Activated T-helper 17 cell treated with anti-CD3 and anti-CD28 coated beads, Interleukin-2, amount 50 U/mL, for 72 hours (primary cell): Measurements from ENCODE around the gene AASS. TPM values are rescaled to one million over a fixed set of nuclear protein-coding genes. Genes with fewer than 3 reads are reported as not detected.

Experiments used
- ATAC-seq: fragments of 150-1000 bp; cut with Tn5 transposase; replicated peaks from 2 replicates; pipeline ENCODE4 v1.10.0; 2021; ENCODE audit warnings: mild to moderate bottlenecking, moderate library complexity
- H3K27ac Mint-ChIP-seq: one replicate; pipeline ENCODE4 v1.8.0; 2022; ENCODE audit warnings: mixed read lengths
- H3K27me3 Mint-ChIP-seq: one replicate; pipeline ENCODE4 v1.8.0; 2022; ENCODE audit warnings: mixed read lengths
- H3K36me3 Mint-ChIP-seq: one replicate; pipeline ENCODE4 v1.8.0; 2022; ENCODE audit warnings: low read depth, mild to moderate bottlenecking, mixed read lengths
- H3K4me1 Mint-ChIP-seq: one replicate; pipeline ENCODE4 v1.8.0; 2022; ENCODE audit warnings: mixed read lengths
- H3K4me3 Mint-ChIP-seq: one replicate; pipeline ENCODE4 v1.8.0; 2022; ENCODE audit warnings: mild to moderate bottlenecking, mixed read lengths
- H3K9me3 Mint-ChIP-seq: one replicate; pipeline ENCODE4 v1.8.0; 2022; ENCODE audit warnings: mixed read lengths
- total RNA-seq, 2 donors: library from RNA; stranded (reverse); gene quantifications; one replicate each; pipeline ENCODE4 v1.2.3, GENCODE V29; 2022

Gene AASS
- total RNA-seq, 2 donors from 2014 or later, result 2.2 to 4.4 TPM

DNA sequence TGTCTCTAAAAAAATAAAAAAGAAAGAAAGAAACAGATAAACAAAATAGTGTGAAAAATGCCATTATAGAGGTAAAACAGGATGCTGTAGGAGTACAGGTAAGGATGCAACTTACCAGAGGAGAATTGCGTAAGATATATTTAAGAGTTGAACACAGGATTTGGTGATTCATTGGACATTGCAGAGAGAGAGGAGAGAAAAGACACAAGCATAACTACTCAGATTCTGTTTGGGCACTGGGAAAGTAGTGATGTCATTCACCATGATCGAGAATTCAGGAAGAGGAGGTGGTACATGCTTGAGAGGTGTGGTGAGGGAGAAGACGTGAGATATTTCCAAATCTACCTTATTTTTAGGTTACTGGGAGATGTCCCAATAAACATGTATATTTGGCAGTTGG lies 97.6 kb downstream of the AASS start:
- peaks cover 3% of the 10 kb centered on the region for H3K27me3 Mint-ChIP-seq
- no peak overlapping the region for H3K27ac Mint-ChIP-seq
- no peaks in the 10 kb centered on the region for H3K9me3 Mint-ChIP-seq
- no peaks in the 10 kb centered on the region for H3K4me1 Mint-ChIP-seq
- H3K36me3 Mint-ChIP-seq, result no peaks in the 10 kb centered on the region
- H3K4me3 Mint-ChIP-seq, result no peak overlapping the region
- no peak for ATAC-seq

DNA sequence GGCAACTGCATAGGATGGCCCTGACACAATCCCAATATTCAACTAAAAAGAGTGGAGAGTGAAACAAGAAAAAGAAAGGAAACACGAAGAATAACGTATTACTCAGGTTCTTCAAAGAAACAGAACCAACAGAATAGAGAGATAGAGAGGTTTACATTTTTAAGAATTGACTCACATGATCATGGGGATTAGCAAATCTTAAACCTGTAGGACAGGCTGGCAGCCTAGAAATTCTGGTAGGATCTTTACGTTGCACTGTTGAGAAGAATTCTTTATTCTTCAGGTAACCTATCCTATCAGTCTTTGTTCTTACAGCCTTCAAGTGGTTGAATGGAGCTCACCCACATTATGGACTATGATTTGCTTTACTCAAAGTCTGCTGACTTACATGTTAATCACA lies 103.9 kb downstream of the AASS start:
- Mint-ChIP-seq H3K4me3 (no peak overlapping the region), H3K27ac (no peak overlapping the region), H3K4me1 (no peaks in the 10 kb centered on the region), H3K9me3 (no peaks in the 10 kb centered on the region), H3K36me3 (no peaks in the 10 kb centered on the region), H3K27me3 (no peaks in the 10 kb centered on the region)
- ATAC-seq, result no peak

DNA sequence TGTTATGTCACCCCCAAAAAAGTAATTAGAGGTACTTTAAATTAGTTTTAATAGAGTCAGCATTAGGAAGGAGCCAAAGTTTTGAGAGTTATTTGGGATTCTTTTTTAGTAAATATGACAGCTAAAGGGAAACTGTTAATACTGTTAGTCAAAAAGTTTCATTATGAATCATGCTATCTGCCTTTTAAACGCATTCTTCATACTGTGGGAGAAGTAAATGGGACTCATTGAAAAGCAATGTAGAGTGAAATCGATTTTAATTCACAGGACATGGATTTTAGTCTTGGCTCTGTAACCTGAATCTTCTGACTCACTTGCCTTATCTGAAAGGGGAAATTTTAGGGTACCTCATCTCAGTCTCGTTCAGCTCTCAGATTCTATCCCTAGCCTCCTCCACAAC lies 105.1 kb downstream of the AASS start:
- no peak for ATAC-seq
- Mint-ChIP-seq H3K4me1 (no peaks in the 10 kb centered on the region), H3K4me3 (no peak overlapping the region), H3K27me3 (no peaks in the 10 kb centered on the region), H3K27ac (no peak overlapping the region), H3K36me3 (no peaks in the 10 kb centered on the region), H3K9me3 (no peaks in the 10 kb centered on the region)

DNA sequence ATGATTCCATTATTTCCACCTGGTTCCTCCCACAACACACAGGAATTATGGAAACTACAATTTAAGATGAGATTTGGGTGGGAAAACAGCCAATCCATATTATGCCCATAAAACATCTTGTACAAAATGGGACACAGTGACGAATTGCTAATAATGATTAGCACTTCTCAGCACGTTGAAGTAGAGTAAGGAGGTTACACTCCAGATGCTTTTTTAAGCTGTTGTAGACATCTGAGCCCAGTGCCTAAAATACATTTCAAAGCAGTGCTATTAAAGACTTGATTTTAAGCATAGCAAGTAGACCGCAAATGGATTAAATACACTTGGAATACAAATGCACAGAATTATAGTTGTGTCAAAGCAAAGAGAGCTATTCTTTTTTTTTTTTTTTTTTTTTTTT lies 105.9 kb downstream of the AASS start:
- H3K27ac Mint-ChIP-seq, result no peak overlapping the region
- no peak overlapping the region for H3K4me3 Mint-ChIP-seq
- H3K27me3 Mint-ChIP-seq, result no peaks in the 10 kb centered on the region
- no peaks in the 10 kb centered on the region for H3K36me3 Mint-ChIP-seq
- no peaks in the 10 kb centered on the region for H3K4me1 Mint-ChIP-seq
- no peaks in the 10 kb centered on the region for H3K9me3 Mint-ChIP-seq
- no peak for ATAC-seq

DNA sequence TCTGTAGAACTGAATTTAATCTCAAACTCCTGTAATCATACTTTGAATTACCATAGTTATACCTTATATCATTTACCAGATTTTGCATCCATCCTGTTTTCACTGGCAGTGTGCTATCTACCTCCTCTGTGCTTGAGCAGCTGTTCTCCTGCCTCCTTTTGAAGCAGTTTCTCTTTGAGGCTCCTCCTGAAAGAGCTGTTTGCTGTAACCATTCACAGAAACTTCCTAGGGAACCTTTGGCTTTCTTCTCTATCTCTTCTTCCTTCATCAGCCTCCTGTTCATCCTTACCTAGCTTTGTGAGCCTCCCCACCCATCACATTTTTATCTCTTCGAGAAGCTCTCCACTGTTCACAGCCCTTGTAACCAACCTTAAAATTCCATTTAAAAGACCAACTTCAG lies 108.2 kb downstream of the AASS start:
- no peak for ATAC-seq
- no peaks in the 10 kb centered on the region for H3K4me1 Mint-ChIP-seq

DNA sequence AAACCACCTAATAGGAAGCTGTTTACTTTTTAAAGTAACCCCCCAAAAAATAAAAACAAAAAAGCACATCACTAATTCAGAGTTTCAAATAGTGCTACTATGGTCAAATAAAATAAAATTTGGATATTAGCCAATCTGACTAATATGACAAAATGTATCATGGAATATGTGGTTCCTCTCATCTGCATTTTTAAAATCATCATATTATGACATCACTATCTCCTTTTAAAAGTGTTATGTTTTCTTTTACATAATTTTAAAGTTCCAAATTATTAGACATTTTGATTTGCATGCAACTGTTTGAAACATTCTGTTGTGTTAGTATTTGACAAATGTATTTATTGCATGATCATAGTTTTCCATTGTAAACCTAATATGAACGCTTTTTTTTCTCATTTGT lies 110.4 kb downstream of the AASS start:
- Mint-ChIP-seq H3K4me3 (no peak overlapping the region), H3K4me1 (no peaks in the 10 kb centered on the region), H3K27ac (no peak overlapping the region), H3K36me3 (no peaks in the 10 kb centered on the region), H3K9me3 (no peaks in the 10 kb centered on the region), H3K27me3 (no peaks in the 10 kb centered on the region)
- no peak for ATAC-seq

More for the DNA sequence above, 108.2 kb downstream of the AASS start:
- Mint-ChIP-seq H3K4me3 (no peak overlapping the region), H3K9me3 (no peaks in the 10 kb centered on the region), H3K27ac (no peak overlapping the region), H3K27me3 (no peaks in the 10 kb centered on the region), H3K36me3 (no peaks in the 10 kb centered on the region)

DNA sequence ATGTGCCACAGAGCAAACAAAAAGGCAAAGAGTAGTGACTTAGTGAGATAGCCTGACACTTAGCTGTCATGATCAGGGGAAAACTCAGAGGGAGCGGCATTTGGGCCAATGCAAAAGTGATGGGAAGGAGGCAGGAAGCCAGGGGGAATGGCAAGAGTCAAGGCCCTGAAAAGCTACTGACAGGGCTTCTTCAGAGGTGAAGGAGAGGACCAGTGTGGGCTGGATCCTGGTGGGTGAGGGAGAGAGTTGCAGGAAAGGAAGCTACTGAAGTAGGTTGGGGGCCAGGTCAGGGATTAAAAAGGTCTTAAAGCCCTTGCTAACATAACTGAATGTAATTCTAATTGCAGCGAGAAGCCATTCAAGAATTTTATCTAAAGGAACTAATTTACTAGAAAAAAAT lies 117.0 kb downstream of the AASS start:
- Mint-ChIP-seq H3K27me3 (no peaks in the 10 kb centered on the region), H3K4me1 (no peaks in the 10 kb centered on the region), H3K27ac (no peak overlapping the region), H3K9me3 (no peaks in the 10 kb centered on the region), H3K4me3 (no peak overlapping the region), H3K36me3 (no peaks in the 10 kb centered on the region)
- ATAC-seq, result no peak

Other genes with a start within 250 kb of the AASS start
- not detected for gene FEZF1, start 160.5 kb upstream of the AASS start, total RNA-seq